Amniotic stem cell (primary cell): ENCODE measurements around the gene HTRA2.
"Not testable (repeated sequence)": the region's sequence is repeated elsewhere in the genome, so short reads cannot be mapped to it uniquely, and the experiment has no call there.

ENCODE experiments used
- DNase-seq: peaks from one replicate; lab custom pipeline; 2025; lab: John Stamatoyannopoulos, UW

The HTRA2 gene

DNA sequence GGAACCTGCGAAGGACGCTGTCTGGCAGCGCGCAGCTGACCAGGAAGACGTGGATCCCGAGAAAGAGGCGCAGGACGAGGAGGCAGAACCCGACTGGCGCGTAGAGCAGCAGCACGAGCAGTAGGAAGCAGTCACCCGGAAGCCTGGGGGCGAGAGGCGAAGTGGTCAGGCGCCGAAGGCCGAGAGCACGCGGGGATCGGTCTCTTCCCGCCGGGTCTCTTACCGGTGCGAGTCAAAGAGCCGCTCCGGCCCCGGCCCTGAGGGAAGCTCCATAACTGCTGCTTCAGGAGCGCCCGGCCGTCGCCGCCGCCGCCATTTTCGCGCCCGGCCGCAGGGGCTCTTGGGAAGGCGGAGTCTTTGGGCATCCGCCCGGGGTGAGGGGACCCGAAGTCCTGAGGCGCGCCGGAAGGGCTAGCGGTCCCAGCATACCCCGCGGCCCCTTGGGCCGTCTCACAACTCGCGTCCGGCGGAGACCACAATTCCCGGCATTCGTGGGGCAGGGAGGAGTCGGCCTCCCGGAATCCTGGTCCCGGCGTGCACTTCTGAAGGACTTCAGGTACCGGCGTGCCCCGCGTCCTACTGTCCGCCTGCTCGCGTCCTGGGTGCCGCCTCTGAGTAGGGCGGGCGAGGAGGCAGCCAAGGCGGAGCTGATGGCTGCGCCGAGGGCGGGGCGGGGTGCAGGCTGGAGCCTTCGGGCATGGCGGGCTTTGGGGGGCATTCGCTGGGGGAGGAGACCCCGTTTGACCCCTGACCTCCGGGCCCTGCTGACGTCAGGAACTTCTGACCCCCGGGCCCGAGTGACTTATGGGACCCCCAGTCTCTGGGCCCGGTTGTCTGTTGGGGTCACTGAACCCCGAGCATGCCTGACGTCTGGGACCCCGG is at the start of gene HTRA2, which contains the start of gene AUP1:
TSS of gene HTRA2 (plus strand) at position 577 of the 882 bp plus-strand sequence. CDS start at position 651, 74 bp downstream.
TSS of gene AUP1 (minus strand) at position 350 of the 882 bp plus-strand sequence. CDS start at position 273, 77 bp downstream.
- DNase-seq: peak; percentile 99

DNA sequence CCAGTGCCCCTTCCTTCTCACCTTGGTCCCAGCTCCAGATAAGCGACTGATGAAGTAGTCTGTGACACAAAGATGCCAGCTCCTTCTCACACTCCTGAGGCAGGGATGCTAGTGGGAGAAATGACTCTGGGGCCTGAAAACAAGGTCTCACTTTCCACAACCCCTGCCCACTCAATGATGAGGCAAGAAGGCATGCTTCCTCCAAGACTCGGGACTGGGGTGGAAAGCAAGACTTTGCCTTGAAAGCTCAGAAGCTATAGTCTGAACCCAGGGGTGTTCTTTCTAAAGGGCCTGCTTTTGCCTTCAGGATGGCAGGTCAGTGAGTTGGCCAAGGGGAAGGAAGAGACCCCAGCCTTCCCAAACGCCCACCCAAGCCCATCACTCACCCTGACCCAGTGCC is 48.3 kb upstream of the HTRA2 start:
- DNase-seq: no peak

GRCh38 chr2:74481961-74482800 is 47.6 kb upstream of the HTRA2 start:
- no peak for DNase-seq

DNA sequence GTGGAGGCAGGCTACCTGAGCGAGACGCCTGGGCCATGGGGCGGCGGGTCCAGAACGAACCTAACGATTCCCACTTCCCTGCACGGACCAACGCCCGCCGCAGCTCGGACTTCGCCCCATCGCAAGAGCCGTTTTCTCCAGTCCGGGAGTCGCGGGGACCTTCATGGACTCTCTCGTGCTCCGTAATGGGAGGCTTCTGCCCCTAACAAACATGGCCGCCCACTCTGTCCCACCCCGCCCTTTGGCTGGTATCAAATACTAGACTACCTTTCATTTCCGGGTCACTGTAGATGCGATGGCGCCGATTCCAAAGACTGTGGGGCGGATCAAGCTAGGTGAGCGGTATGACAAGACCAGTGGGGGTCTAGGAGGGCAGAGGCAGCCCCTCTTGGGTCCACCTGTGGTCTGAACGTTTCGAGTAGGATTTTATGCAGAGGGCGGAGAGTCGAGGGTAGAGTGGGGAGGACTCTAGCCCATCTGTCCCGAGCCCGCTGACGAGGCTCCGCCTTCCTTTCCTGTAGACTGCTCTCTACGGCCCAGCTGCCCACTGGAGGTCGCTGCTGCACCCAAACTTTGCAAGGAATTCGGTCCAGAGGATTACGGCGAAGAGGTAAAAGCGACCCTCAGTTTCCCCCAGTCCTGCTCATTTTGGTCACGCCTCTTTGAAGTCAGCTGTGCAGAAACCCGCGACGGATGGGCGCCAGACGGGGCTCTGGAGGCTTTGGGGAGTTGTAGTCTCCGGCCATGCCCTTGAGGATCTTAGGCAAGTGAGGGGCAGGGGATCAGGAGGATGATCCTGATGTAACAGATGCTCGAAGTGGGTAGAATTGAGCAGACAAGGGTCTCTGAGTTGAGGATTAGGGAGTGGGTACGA is 46.7 kb upstream of the HTRA2 start, which contains the start of the genes CCDC142 and TTC31:
TSS of gene CCDC142 (minus strand) at position 198 of the 874 bp plus-strand sequence. CDS start at position 37, 161 bp downstream.
TSS of gene TTC31 (plus strand) at position 281 of the 874 bp plus-strand sequence. CDS start at position 296, 15 bp downstream.
- peak; percentile 94 for DNase-seq

- DNase-seq: not testable (repeated sequence)
Measured at GRCh38 chr2:74483675-74484164, 46.0 kb upstream of the HTRA2 start.

DNA sequence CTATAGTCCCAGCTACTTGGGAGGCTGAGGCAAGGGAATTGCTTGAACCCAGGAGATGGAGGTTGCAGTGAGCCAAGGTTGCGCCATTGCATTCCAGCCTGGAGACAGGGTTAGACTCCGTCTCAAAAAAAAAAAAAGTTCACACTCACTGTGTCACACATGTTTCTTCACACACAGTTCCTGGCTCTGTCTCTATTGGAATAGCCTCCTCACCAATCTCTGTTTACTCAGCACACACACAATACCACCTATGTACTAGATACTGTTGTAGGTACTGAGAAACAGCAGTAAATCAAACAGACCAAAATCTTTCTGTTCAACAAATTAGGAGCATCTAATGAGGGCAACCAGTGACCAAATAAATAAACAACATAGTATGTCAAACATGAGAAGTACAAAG is 43.6 kb upstream of the HTRA2 start:
- DNase-seq: no peak

GRCh38 chr2:74488643-74489481 is 40.9 kb upstream of the HTRA2 start:
- DNase-seq: no peak

DNA sequence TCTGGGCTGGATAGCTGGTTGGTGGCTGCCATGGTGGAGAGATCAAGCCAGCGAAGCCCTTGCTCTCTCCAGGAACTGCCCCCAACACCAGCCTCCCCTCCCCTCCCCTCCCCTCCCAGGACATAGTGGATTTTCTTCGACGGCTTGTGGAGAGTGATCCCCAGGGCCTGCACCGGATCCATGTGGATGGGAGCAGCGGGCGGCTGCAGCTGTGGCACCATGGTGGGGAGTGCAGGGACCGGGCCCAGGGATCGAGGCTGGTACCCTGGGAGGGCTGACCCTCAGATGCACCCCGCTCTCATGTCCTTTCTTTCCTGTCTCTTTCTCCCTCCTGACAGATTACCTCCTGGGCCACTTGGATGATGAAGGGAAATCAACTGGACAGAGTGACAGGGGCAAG is 39.8 kb upstream of the HTRA2 start:
- DNase-seq: no peak

- no peak for DNase-seq
Measured at GRCh38 chr2:74491648-74492544, 37.8 kb upstream of the HTRA2 start.

DNA sequence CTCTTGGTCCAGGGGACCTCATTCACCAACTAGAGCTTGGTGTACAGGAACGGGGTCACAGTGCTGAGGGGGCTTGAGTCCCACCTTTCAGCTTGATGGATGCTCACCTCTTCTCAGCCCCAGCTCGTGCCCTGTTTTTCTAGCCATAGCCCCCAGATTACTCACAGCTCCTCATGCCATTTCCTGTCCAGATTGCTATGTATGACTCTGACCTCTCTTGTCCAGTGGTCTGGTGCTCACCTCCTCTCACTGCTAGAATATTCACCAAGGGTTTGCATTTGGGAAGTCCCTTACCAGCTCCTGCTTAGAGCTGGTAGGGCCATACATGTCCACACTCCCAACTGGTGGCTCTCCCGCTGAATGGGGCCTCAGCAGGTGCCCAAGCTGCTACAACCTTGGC is 36.2 kb upstream of the HTRA2 start:
- DNase-seq: no peak

- no peak for DNase-seq
Measured at GRCh38 chr2:74495440-74495839, 34.3 kb upstream of the HTRA2 start.

DNA sequence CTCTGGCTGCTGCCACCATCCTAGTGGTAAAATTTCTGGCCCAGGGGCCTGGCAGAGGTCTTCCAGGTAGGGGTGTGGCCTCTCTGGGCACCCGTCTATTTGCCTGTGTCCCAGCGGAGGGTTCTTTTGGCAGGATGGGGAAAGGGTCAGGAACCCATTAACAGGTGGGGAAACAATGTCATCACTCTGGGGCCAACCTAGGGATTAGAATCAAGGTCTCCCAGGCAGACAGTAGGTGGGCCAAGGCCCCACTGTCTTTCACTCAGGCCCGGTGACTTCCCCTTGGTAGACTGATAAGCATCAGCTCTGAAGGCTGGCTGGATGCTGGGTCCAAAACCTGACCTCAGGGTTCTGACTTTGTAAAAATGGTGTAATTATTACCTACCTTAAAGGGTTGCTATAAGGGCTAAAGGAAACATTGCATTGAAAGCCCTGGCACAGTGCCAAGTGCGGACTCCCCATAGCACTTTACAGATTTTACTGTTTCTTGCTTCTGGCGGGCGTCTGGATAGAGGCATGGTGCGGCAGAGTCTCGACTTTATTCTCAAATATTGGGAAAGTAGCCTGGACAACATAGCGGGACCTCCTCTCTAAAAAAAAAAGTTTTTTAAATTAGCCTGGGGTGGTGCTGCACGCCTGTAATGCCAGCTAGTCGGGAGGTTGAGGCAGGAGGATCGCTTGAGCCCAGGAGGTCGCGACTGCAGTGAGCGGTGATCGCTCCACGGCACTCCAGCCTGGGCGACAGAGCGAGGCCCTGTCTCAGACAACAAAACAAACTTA is 32.5 kb upstream of the HTRA2 start:
- no peak for DNase-seq

DNA sequence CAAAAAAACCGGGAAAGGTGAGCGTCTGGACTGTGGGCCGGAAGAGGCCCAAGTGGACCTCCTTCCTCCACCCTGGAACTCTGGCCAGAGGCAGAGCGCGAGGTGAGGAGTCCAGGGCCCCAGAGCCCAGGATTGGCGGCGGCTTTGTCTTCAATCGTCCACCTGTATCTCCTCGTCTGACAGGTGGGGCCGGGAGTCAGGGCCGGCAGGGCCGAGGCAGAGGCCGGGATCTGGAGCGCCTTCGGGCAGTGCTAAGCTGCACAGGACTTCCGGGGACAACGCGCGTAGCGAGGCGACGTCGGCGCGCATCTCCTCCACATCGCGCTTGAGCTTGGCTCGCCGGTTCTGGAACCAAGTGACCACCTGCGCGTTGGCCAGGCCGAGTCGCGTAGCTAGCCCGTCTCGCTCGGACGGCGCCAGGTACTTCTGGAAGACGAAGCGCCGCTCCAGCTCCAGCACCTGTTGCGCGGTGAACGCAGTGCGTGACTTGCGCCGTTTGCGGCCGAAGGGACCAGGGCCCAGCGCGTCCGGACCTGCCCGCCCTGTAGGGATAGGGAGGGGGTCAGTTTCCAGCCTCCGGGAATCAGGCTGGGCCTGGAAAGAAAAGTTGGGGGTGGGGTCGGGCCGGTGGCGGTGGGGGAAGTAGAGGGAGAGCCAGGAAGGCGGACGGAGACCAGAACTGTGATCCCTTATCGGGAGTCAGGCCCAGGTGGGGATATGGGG is 31.8 kb upstream of the HTRA2 start:
- DNase-seq: no peak

- no peak for DNase-seq
Measured at GRCh38 chr2:74498500-74499266, 31.1 kb upstream of the HTRA2 start.

GRCh38 chr2:74499267-74499939 is 30.3 kb upstream of the HTRA2 start, which contains the start of gene LBX2:
Gene LBX2, minus strand, starts transcription at chr2:74499603. Its CDS starts 66 bp downstream, at chr2:74499537.
- no peak for DNase-seq

- DNase-seq: no peak
Measured at GRCh38 chr2:74499940-74500577, 29.7 kb upstream of the HTRA2 start.
